ENCODE measurements around the gene PSMD5. TPM values are rescaled to one million over a fixed set of nuclear protein-coding genes. Genes with fewer than 3 reads are reported as not detected.

Gene PSMD5
- total RNA-seq, 1 donor from 2014 or later = 54.0 TPM

GRCh38 chr9:120859361-120859760 is 16.6 kb upstream of the PSMD5 start:
- intact Hi-C loops (cut with micrococcal nuclease) = no loop called here

DNA sequence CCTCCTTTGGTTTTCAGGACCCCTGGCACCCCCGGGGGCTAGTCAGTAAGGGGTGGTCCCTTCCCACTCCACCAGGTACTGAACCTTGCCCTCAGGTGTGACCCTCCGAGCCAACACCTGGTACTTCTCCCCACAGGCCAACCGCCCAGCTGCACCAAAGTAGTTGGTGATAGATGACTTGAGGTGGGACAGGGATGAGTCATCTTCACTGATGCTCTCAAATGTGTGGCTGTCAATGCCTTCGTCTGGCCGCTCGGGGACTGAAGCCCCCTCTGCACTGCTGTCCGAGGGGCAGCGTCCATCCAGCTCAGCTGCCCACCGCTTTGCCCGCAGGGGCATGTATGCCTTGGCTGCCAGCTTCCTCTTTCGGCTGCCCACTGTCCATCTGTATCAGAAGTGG is 15.2 kb upstream of the PSMD5 start:
- intact Hi-C loops (cut with micrococcal nuclease) = no loop called here

DNA sequence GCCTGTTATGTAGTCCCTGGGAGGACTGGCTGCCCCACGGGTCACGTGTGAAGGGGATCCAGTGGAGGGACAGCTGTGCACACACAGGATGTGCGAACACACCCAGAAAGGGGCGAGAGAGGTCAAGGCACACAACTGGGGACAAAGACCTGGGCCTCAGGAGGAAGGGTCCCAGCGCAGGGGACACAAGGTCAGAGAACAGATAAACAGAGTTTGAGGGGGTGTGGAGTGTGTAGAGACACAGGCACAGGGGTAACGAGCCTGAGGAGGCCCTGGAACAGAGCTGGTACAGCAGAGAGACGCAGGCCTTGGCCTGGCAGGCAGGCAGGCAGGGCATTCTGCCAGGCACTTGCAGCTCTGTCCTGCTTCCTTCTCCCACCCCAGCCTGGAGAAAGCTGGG is 14.8 kb upstream of the PSMD5 start:
- intact Hi-C loops (cut with micrococcal nuclease) = no loop called here

DNA sequence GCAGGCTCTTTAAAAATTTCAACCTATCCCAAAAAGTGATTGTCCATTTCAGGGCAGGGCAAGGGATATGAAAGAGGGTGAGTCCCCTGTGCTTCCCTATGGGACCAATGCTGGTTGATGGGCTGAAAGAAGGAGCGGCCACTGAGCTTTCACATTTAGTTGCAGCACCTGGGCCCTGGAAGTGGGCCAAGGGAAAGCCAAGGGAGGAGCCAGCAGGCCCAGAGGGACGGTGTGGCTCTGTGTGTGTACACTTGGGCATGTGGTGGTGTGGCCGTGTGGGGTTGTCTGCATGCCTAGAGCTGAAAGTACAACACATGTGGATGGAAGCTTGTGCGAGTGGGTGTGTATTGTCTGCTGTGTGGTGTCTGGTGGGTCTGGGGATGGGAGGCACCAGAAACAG is 14.0 kb upstream of the PSMD5 start:
- intact Hi-C loops (cut with micrococcal nuclease) = no loop called here

DNA sequence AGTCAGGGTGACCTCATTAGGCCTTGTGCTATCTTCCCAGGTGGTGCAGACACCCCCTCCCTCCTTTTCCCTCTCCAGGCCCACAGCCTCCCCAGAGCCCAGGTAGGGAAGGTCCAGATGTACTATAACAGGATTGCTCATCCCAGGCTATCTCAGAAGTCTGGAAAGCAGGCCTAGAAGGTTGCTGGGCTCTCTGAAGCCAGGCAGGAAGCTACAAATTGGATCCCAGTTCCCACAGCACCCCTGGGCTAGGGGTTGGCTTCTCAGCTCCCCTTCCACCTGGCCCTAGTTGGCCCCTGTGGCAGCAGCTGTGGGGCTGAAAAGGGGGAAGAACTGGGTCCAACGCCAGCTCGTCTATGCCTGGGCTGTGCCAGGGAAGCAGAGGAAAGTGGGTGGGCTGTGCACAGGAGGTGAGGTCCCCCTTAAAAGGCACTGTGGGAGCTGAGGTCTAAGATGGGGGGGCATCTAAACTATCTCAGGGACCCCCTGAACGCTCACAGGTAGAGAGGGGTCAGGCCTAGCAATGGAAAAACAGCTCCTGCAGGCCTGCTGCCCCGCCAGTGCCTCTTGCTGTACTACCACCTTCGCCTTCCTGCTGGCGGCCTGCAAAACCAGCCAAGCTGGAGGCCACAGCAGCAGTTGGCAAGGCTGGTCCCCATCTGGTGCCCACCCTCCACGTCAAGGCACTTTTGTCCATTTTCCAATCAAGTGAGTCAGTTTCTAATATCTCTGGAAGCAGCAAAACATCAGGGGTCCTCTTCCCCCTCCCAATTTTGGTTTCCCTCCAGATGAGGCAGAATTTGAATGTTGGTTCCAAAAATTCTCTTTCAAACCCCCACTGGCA is 13.3 kb upstream of the PSMD5 start:
- intact Hi-C loops (cut with micrococcal nuclease) = no loop called here

- intact Hi-C loops (cut with micrococcal nuclease) = no loop called here
Observed at GRCh38 chr9:120854596-120855327, 12.0 kb upstream of the PSMD5 start.

- intact Hi-C loops (cut with micrococcal nuclease) = no loop called here
Observed at GRCh38 chr9:120853198-120853597, 10.5 kb upstream of the PSMD5 start.

DNA sequence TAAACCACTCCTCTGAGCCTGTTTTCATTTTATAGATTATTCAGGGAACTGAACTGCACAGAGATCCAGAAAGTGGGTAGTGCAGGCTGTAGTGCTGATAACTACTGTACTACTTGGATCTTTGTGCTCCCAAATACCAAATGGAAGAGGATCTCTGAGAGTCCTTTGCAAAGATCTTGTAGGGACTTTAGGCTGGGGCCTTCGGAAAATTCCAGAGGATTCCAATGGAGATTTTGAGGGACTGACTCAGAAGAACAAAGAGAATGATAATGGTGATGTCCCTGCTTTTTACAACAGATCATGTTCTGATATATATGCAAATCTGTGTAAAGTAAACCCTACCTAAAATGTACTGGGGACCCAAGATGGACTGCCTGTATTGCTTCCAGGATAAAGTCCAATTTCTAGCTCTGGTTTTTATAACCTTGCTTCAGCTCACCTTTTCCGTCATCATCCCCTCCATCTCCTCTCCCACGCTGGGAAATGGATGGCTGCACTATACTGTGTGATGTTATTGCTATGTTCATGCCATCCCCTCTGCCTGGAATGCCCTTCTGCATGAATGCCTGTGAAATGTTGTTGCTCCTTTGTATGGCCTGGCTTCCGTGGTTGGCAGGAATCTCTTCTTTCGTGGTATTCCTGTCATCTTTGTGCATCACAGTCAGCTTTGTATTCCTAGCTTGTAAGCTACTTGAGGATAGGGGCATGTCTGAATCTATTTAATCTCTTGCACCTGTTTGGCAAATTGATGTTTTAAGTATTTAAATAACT is 9.7 kb upstream of the PSMD5 start:
- intact Hi-C loops (cut with micrococcal nuclease) = no loop called here

DNA sequence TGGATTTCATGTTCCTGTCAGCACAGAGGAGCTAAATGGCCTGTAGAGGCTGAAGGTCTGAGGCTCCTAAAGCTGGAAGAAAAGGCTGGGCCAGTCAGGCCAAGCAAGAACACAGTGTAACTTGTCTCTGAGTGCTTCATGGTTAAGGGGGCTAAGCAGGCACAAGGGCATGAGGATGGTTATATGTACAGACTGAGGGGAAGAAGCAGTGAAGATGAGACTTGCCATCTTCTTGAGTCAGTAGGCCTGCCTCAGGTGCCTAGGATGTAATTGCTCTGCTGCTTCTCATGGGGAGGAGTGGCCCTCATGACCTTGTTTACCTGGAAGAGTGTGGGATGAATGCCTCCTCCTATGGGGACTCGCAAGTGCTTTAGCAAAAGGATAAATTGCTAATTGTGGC is 8.7 kb upstream of the PSMD5 start:
- intact Hi-C loops (cut with micrococcal nuclease) = no loop called here

DNA sequence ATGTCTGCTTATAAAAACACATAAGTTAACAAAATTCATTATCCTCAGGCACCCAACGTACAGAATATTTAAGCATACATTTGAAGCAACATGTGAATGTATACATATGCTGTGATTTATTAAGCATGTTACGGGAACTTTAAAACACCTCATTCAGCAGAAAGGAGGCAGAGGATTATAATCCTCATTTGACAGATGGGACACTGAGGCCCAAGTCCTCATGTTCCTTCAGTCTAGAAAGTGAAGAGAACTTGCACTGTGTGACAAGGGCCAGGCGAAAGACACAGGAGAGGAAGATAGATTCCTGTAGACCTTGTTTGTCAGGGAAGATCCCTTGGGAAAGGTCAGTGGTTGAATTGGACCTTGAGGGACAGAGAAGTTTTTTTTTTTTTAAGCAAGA is 7.6 kb upstream of the PSMD5 start:
- intact Hi-C loops (cut with micrococcal nuclease) = no loop called here

GRCh38 chr9:120846906-120847305 is 4.2 kb upstream of the PSMD5 start:
- intact Hi-C loops (cut with micrococcal nuclease) = no loop called here

GRCh38 chr9:120846251-120846889 is 3.6 kb upstream of the PSMD5 start:
- intact Hi-C loops (cut with micrococcal nuclease) = no loop called here

GRCh38 chr9:120845255-120845654 is 2.5 kb upstream of the PSMD5 start:
- intact Hi-C loops (cut with micrococcal nuclease) = no loop called here

DNA sequence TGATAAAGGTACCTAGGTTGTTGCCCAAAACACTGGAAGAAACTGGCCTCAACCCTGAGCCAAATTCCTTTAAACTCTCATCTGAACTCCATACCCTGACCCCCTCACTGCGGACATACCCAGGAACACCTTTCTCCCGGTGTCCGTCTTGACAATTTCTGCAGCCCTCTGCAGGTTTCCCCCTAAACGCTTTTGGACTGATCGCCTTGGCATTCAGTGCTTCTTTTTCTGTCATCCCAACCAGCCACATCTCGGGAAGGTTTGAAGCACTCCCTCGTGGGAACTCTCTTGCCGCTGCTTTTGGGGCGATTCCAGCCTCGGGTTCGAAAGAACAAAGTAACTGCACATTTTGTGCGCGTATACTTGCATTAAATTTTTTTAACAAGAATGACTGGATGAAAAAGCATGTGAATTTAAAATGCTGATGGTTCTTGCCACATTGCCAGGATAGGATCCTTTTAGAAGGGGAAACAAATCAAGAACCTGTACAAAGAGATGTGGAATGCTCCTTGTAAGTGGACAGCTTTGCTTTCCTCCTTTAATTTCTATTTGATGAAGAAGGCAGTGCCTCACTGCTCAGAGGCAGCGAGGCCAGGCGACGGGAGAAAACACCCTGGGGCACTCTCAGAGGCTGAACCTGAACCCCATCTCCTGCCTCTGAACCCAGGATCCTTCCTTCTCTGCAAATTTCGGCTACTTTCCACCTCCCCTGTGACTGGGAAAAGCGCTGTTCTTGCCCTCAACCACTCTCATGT is 615 bp downstream of the PSMD5 start:
- intact Hi-C loops (cut with micrococcal nuclease) = loop anchor here (2.0 to 5.0 kb wide), 4 partner anchors 35 to 233 kb away; partner anchors contain the start of genes CNTRL, MEGF9 and PHF19

GRCh38 chr9:120839146-120839545 is 3.6 kb downstream of the PSMD5 start:
- intact Hi-C loops (cut with micrococcal nuclease) = no loop called here

GRCh38 chr9:120837921-120838320 is 4.8 kb downstream of the PSMD5 start:
- intact Hi-C loops (cut with micrococcal nuclease) = no loop called here

- intact Hi-C loops (cut with micrococcal nuclease) = no loop called here
Observed at GRCh38 chr9:120833325-120833724, 9.4 kb downstream of the PSMD5 start.

DNA sequence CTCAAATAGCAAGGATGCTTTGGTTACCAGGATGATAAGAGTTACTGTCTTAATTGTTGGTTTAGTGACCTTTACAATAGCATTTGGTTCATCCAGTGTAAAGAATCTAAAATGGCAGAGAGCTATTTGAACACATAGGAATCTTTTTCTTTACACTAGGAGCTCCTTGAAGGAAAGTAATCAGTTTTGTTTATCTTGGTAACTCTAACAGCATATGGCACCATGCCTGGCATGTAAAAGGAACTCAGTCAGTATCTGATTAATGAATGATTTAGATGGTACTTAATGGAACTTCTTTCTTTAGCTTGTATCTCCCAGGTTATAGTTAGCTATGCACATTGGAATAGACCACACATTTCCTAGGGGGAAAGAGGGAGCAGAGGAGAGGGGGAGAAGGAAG is 9.9 kb downstream of the PSMD5 start:
- intact Hi-C loops (cut with micrococcal nuclease) = no loop called here

- intact Hi-C loops (cut with micrococcal nuclease) = no loop called here
Observed at GRCh38 chr9:120830865-120831264, 11.9 kb downstream of the PSMD5 start.

- intact Hi-C loops (cut with micrococcal nuclease) = no loop called here
Observed at GRCh38 chr9:120830151-120830550, 12.6 kb downstream of the PSMD5 start.

DNA sequence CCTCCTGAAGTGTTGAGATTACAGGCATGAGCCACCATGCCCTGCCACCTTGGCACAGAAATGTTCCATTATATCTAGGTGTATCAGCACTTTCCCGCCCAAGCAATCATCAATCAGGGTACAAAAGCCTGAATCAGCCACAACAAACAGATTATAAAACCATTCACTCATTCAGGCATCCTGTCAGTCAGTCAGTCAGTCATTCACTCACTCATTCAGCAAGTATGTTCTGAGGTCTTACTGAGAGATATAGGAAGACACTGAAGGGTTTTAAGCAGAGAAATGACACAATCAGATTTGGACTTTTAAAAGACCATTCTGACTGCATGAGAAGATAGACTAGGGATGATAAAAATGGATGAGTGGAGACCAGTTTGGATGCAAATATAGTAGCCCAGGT is 13.1 kb downstream of the PSMD5 start:
- intact Hi-C loops (cut with micrococcal nuclease) = no loop called here
